NOMO-1 (cell line): Measurements from ENCODE around the gene NAP1L1.
A peak's percentile ranks its signal among the peaks of the same experiment; 100 is the strongest.

Source experiments
- DNase-seq, 2 experiments: peaks; one replicate each; lab custom pipeline; 2025; ENCODE audit not compliant: unreplicated experiment in 2 of 2; lab: John Stamatoyannopoulos, UW

NAP1L1 gene

GRCh38 chr12:76041406-76041805 lies 43.1 kb downstream of the NAP1L1 start:
- no peak for DNase-seq

- no peak for DNase-seq
These were observed 44.0 kb downstream of the NAP1L1 start for GRCh38 chr12:76040461-76040860.

- DNase-seq, result no peak
These were observed 46.3 kb downstream of the NAP1L1 start for GRCh38 chr12:76038176-76038575.

- DNase-seq, result peak; percentile 68 to 80
These were observed 47.1 kb downstream of the NAP1L1 start for GRCh38 chr12:76037130-76038103.

- DNase-seq, result no peak
These were observed 49.4 kb downstream of the NAP1L1 start for GRCh38 chr12:76035045-76035444.

- no peak for DNase-seq
These were observed 51.1 kb downstream of the NAP1L1 start for GRCh38 chr12:76033081-76034011.

- DNase-seq, result peak; percentile 46 to 78
These were observed 52.2 kb downstream of the NAP1L1 start for GRCh38 chr12:76032043-76032981.

GRCh38 chr12:76031414-76032042 lies 53.0 kb downstream of the NAP1L1 start, which contains the start of gene PHLDA1:
TSS of gene PHLDA1 (minus strand) at chr12:76031776.
- peak; percentile 90 to 95 for DNase-seq

- peak in 1 of 2 experiments; percentile 59 for DNase-seq
These were observed 53.4 kb downstream of the NAP1L1 start for GRCh38 chr12:76031081-76031413.

GRCh38 chr12:76030341-76031080 lies 54.0 kb downstream of the NAP1L1 start:
- DNase-seq, result peak; percentile 10 to 34

- no peak for DNase-seq
These were observed 54.5 kb downstream of the NAP1L1 start for GRCh38 chr12:76029982-76030340.

GRCh38 chr12:76028571-76029277 lies 55.8 kb downstream of the NAP1L1 start:
- no peak for DNase-seq

GRCh38 chr12:76026643-76027063 lies 57.8 kb downstream of the NAP1L1 start:
- no peak for DNase-seq

GRCh38 chr12:76025601-76026575 lies 58.6 kb downstream of the NAP1L1 start:
- DNase-seq, result no peak

GRCh38 chr12:76024942-76025600 lies 59.4 kb downstream of the NAP1L1 start:
- DNase-seq, result peak; percentile 11 to 79

- no peak for DNase-seq
These were observed 60.2 kb downstream of the NAP1L1 start for GRCh38 chr12:76024102-76024781.
